Loucy (cell line): ENCODE measurements around the gene ZNF507.

Source experiments
- H2AFZ ChIP-seq: fragments of 200-600 bp; sonication (generic); 2 replicates; pipeline ENCODE4 v1.6.0; 2016; ENCODE audit warnings: antibody characterized with exemption, mild to moderate bottlenecking, low read length, moderate library complexity
- H3F3A ChIP-seq: fragments of 200-600 bp; 2 replicates; pipeline ENCODE4 v1.6.0; 2016; ENCODE audit warnings: antibody characterized with exemption, low read depth, mild to moderate bottlenecking
- H3K27me3 ChIP-seq: fragments of 200-600 bp; sonication (generic); 2 replicates; pipeline ENCODE4 v1.6.1; 2014; ENCODE audit warnings: low read length, mild to moderate bottlenecking; ENCODE audit not compliant: insufficient read depth, poor library complexity, severe bottlenecking
- H3K36me3 ChIP-seq: fragments of 200-600 bp; sonication (generic); 2 replicates; pipeline ENCODE4 v1.6.1; 2016; ENCODE audit warnings: low read length; ENCODE audit not compliant: insufficient read depth
- H3K4me1 ChIP-seq: fragments of 200-600 bp; sonication (generic); 2 replicates; pipeline ENCODE4 v1.5.1; 2014; ENCODE audit warnings: low read length, mild to moderate bottlenecking; ENCODE audit not compliant: insufficient read depth, poor library complexity, severe bottlenecking
- H3K4me2 ChIP-seq: fragments of 200-600 bp; sonication (generic); 2 replicates; pipeline ENCODE4 v1.6.0; 2014; ENCODE audit warnings: antibody characterized with exemption, low read length, low read depth, mild to moderate bottlenecking; ENCODE audit not compliant: poor library complexity, severe bottlenecking
- H3K4me3 ChIP-seq: fragments of 200-600 bp; sonication (generic); 2 replicates; pipeline ENCODE4 v1.5.1; 2014; ENCODE audit warnings: low read length, mild to moderate bottlenecking, mixed read lengths; ENCODE audit not compliant: poor library complexity, severe bottlenecking
- H3K79me2 ChIP-seq: fragments of 200-600 bp; sonication (generic); 2 replicates; pipeline ENCODE4 v1.6.1; 2014; ENCODE audit warnings: low read length; ENCODE audit not compliant: insufficient read depth
- H3K9ac ChIP-seq: fragments of 200-600 bp; sonication (generic); 2 replicates; pipeline ENCODE4 v1.6.0; 2014; ENCODE audit warnings: mild to moderate bottlenecking, low read depth, low read length, moderate library complexity; ENCODE audit not compliant: poor library complexity, severe bottlenecking
- H3K9me2 ChIP-seq: fragments of 200-600 bp; sonication (generic); replicated peaks from 2 replicates; pipeline ENCODE4 v1.6.1; 2016; ENCODE audit warnings: low read depth, low read length, mixed read lengths
- H3K9me3 ChIP-seq: fragments of 200-600 bp; sonication (generic); 2 replicates; pipeline ENCODE4 v1.6.1; 2014; ENCODE audit warnings: mild to moderate bottlenecking, antibody characterized with exemption, low read length, low read depth; ENCODE audit not compliant: insufficient read depth
- H4K20me1 ChIP-seq: fragments of 200-600 bp; sonication (generic); 2 replicates; pipeline ENCODE4 v1.6.0; 2014; ENCODE audit warnings: antibody characterized with exemption, low read length, mild to moderate bottlenecking; ENCODE audit not compliant: insufficient read depth, poor library complexity, severe bottlenecking
- EZH2phosphoT487 ChIP-seq: fragments of 200-600 bp; IDR thresholded peaks from 2 replicates; pipeline ENCODE4 v1.6.1; 2018; ENCODE audit warnings: antibody characterized with exemption, mild to moderate bottlenecking, moderate library complexity, borderline replicate concordance
- TF ChIP-seq, protein P1 (sequence below): fragments of 200-600 bp; sonication (generic); conservative IDR thresholded peaks from 2 replicates; pipeline ENCODE4 v1.5.1; 2014; ENCODE audit warnings: mild to moderate bottlenecking, antibody characterized with exemption, low read length

The ZNF507 gene

GRCh38 chr19:32343550-32344262 is 1.7 kb upstream of the ZNF507 start:
- Histone ChIP-seq H3K4me1 (peaks cover 26% of the 10 kb centered on the region), H3K27me3 (no peaks in the 10 kb centered on the region), H3K9me2 (no peaks in the 10 kb centered on the region), H3F3A (no peaks in the 10 kb centered on the region), H4K20me1 (peaks cover 1% of the 10 kb centered on the region), H2AFZ (no peak overlapping the region), H3K79me2 (peaks cover 27% of the 10 kb centered on the region), H3K36me3 (no peaks in the 10 kb centered on the region), H3K4me2 (no peak overlapping the region), H3K4me3 (no peak overlapping the region), H3K9me3 (no peaks in the 10 kb centered on the region), H3K9ac (no peak overlapping the region)
- no peak for TF ChIP-seq EZH2phosphoT487
- TF ChIP-seq, protein P1, sequence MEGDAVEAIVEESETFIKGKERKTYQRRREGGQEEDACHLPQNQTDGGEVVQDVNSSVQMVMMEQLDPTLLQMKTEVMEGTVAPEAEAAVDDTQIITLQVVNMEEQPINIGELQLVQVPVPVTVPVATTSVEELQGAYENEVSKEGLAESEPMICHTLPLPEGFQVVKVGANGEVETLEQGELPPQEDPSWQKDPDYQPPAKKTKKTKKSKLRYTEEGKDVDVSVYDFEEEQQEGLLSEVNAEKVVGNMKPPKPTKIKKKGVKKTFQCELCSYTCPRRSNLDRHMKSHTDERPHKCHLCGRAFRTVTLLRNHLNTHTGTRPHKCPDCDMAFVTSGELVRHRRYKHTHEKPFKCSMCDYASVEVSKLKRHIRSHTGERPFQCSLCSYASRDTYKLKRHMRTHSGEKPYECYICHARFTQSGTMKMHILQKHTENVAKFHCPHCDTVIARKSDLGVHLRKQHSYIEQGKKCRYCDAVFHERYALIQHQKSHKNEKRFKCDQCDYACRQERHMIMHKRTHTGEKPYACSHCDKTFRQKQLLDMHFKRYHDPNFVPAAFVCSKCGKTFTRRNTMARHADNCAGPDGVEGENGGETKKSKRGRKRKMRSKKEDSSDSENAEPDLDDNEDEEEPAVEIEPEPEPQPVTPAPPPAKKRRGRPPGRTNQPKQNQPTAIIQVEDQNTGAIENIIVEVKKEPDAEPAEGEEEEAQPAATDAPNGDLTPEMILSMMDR, result no peak

GRCh38 chr19:32346901-32347300 is 1.5 kb downstream of the ZNF507 start:
- H3K9me2 ChIP-seq, result no peaks in the 10 kb centered on the region
- peaks cover 42% of the 10 kb centered on the region for H3K4me1 ChIP-seq
- H3K27me3 ChIP-seq, result no peaks in the 10 kb centered on the region
- H3K9ac ChIP-seq, result peak overlapping the region; percentile 96
- H3K79me2 ChIP-seq, result peaks cover 41% of the 10 kb centered on the region
- no peaks in the 10 kb centered on the region for H3K36me3 ChIP-seq
- H3K4me3 ChIP-seq, result peak overlapping the region; percentile 100
- no peak overlapping the region for H2AFZ ChIP-seq
- H3K9me3 ChIP-seq, result no peaks in the 10 kb centered on the region
- H4K20me1 ChIP-seq, result peaks cover 30% of the 10 kb centered on the region
- peak overlapping the region; percentile 100 for H3K4me2 ChIP-seq
- H3F3A ChIP-seq, result no peaks in the 10 kb centered on the region
- no peak for TF ChIP-seq EZH2phosphoT487
- TF ChIP-seq, protein P1, result no peak

DNA sequence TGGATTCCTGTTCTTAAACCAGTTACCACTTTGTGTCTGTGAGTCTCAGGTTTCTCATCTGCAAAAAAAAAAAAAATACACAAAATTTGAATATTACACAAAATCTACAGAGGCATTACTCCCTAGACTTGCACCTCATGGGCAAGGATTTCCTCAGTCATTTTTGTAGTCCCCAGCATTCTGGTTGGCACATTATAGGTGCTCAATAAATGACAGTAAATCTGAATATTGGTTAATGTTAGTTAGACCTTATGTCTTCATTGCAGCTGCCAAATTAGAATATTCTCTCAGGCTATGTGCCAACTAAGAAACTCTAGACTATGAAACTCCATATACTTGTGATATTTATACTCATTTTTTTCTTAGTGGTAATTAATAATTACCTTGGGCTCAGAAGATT is 2.2 kb downstream of the ZNF507 start:
- TF ChIP-seq EZH2phosphoT487, result no peak
- TF ChIP-seq, protein P1, result no peak
- Histone ChIP-seq H3K9me2 (no peaks in the 10 kb centered on the region), H3K79me2 (peaks cover 46% of the 10 kb centered on the region), H3F3A (no peaks in the 10 kb centered on the region), H3K36me3 (peaks cover 2% of the 10 kb centered on the region; the same call in 1 of the 2 replicates), H3K4me1 (peaks cover 48% of the 10 kb centered on the region), H3K9me3 (no peaks in the 10 kb centered on the region), H3K4me2 (peak overlapping the region; percentile 100), H3K9ac (peak overlapping the region; percentile 96), H4K20me1 (peaks cover 37% of the 10 kb centered on the region), H3K27me3 (no peaks in the 10 kb centered on the region), H3K4me3 (peak overlapping the region; percentile 100), H2AFZ (no peak overlapping the region)
